GM19395 (cell line): ENCODE data around the gene ANXA6.
"Not testable (repeated sequence)": the region's sequence is repeated elsewhere in the genome, so short reads cannot be mapped to it uniquely, and the experiment has no call there.

Experiments used
- ATAC-seq: cut with Tn5 transposase; IDR thresholded peaks from one replicate; pipeline ENCODE4 v1.9.1; 2021; ENCODE audit warnings: mild to moderate bottlenecking, moderate library complexity; ENCODE audit not compliant: unreplicated experiment

Gene ANXA6

DNA sequence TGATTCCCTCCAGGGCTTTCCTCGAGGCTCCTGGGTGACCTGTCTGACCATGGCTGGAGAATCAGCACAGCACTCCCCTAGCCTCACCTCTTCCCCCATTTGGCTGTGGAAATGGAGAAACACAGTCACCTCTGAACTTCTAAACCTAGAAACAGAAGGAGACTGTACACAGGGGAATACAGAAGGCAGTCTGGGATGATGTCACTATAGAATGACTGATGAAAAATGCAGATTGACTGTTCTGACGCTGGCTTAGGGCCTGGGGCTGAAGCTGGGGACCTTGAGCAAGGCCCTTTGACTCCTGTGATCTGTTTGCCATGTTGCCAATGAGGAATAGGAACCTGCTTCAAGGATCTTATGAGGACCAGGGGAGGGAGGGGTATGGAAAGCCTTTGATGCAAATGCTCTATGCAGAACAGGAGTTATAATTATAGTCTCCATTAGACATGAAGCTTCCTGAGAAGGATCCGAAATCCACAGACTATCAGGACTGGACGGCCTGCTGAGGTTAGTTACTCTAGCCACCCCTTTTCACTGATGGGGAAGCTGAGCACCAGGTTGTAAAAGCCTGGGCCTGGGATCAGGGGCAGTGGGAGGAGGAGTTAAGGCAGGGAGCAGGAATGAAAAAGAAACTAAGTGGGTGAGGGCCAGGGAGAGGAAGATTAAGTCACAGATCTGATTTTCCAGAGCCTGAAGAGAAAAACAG is 24.4 kb upstream of the ANXA6 start:
- ATAC-seq, result no peak

DNA sequence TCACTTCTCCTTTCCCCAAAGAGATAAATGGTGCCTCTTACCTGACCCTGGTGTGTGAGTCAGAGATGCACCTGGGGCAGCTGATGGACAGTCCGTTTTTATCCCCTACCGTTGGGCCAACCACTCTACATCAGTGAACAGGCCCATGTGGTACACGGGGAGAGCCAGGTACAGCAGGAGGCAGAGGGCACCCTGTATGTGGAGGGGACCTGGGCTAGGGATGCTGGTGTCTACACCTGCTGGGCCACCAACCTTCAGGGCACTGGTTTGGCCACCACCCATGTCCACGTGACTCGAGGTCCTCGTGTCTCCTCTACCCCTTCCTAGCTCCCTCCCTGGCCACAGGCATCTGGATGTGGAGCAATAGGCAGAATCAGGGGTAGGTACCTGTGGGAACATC is 22.7 kb upstream of the ANXA6 start:
- ATAC-seq, result no peak

DNA sequence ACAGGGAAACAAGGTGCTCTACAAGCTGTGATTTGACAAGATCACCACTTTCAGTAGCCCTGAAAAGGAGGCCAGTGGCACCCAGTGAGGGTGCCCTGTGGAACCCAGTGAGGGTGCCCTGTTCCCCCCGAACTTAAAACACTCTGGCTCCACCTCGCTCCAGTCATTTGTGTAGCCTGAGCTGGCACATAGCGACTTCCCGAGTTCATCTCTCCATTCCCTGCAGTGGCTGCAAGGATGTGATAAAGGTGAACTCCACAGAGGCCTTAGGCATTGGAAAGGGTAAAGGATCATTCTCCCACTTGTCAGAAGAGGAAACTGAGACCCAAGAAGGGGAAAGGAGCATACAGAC is 21.9 kb upstream of the ANXA6 start:
- no peak for ATAC-seq

DNA sequence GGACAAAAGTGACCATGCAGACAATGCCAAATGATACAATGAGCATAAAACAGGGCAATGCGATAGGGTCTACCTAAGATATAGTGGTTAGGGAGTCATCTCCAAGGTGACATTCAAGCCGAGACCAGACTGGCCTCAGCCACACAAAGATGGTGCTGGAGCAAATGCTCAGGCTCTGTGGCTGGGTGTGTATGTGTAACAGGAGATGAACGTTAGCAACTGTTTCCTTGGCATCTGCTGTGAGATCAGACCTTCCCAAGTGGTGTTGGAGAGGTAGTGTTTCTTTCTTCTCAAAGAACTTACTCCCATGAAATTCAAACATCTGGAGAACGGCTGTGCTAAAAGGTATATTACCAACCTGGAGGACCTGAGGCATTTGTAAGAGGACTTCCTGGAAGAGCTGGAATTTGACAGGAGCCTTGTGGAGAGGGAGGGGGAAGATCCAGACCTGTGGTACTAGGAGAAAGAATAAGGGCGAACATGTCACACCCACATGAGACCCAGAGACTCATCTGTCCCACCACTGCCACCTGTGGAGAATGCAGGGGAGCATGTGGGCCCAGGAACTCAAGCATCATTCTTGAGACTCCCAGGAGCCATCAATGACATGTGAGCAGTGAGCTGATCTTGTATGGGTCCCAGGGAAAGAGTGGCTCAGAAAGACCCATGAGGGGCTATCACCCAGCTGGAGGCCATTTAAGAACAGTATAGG is 21.4 kb upstream of the ANXA6 start:
- ATAC-seq, result no peak

DNA sequence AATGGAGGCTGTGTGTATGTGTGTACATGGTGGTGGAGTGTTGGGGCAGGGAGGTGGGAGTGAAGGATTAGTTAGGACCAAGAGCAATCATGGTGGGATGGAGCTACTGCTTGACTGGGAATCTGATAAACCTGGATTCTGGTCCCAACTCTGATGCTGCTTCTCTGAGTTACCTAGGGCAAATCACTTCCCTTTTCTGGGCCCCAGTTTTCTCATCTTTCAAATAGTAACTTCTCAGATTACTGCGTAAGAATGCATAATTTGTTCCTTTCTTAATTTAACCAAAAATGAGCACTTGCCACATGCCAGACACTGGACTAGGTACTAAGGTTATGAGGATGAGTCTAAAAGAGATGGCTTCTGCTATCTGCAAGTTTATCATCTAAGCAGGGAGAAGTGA is 20.8 kb upstream of the ANXA6 start:
- ATAC-seq, result no peak

DNA sequence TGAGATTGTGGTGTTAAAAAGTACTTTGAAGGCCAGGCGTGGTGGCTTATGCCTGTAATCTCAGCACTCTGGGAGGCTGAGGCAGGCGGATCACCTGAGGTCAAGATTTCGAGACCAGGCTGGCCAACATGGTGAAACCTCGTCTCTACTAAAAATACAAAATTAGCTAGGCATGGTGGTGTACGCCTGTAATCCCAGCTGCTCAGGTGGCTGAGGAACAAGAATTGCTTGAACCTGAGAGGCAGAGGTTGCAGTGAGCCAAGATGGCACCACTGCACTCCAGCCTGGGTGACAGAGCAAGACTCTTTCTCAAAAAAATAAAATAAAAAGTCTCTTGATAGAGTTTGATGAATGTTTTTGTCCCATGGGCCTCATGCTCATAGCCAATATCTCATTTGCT is 18.7 kb upstream of the ANXA6 start:
- ATAC-seq, result not testable (repeated sequence)

DNA sequence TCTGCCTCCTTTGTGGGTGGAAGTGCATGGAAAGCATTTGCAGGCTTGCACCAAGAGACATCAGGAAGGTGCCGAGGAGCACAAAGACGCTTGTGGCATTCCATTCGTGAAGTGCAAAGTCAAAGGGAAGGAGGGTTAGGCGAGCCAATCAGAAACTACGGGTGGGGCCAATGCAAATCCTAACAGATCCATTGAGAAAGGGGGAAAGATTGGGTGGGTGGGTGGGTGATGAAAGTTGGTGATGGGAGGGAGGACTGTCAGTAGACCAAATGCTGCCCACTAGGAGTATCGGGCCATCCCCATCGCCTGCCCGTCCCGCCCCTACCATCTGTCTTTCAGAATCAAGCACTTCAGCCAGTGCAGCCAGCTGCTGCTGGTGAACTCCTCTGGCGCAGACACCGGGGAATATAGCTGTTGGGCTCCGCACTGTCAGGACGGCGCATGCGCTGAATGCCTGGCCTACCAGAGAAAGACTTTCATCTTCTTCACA is 17.1 kb upstream of the ANXA6 start:
- ATAC-seq, result no peak

DNA sequence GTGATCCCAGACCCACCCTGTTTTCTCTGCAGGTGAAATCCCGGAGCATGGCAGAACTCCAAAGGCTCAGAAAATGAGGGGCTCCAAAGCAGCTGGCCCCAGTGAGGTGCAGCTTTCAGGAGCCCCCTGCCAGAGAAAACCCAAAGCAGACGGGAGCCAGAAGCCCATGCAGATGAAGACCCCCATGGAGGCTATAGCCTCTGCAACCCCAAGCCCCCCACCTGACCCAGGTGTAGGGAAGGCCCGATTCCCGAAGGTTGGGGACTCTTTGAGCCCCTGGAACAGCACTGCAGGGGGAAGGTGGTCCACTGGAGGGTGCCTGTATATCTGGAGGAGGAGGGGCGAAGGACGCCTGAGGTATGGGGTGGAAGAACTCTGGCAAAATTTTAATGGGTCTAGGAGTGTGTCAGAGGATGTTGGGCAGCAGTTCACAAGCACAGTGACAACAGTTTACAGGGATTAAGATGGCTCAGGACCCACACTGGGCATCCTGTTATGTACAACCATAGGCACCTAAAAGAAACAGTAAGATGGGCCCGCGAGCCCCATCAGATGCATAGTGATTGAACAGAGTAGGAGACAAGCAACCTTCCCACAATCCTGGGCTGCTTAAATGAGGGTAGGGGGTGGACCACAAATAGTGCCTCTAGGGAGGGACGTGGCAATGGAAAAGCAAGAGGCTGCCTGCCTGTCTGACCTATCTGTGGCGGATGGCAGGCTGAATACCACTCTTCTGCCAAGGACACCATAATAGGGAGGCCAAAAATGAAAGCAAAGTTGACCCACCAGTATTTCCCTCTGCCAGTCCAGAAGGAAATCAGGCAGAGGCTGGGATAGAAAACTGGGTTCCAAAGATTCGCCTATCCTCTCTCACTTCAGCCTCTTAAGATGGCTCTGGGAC is 16.4 kb upstream of the ANXA6 start:
- no peak for ATAC-seq

DNA sequence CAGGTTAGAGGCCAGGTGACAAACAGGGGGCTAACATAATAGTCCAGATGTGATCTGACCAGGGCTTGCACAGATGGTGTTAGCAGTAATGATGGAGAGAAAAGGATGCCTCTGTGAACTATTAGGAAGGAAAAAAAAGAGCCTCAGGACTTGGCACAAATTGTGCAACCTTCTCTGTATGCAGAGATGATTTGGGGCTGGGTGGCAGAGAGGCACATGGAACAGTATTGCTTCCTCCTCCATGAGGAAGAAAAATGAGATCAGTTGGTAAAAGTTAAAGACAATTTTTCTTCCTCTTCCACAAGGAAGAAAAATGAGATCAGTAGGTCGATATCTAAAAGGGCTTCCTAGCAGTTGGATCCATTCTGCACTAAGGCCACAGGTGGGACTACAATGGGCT is 13.9 kb upstream of the ANXA6 start:
- no peak for ATAC-seq

DNA sequence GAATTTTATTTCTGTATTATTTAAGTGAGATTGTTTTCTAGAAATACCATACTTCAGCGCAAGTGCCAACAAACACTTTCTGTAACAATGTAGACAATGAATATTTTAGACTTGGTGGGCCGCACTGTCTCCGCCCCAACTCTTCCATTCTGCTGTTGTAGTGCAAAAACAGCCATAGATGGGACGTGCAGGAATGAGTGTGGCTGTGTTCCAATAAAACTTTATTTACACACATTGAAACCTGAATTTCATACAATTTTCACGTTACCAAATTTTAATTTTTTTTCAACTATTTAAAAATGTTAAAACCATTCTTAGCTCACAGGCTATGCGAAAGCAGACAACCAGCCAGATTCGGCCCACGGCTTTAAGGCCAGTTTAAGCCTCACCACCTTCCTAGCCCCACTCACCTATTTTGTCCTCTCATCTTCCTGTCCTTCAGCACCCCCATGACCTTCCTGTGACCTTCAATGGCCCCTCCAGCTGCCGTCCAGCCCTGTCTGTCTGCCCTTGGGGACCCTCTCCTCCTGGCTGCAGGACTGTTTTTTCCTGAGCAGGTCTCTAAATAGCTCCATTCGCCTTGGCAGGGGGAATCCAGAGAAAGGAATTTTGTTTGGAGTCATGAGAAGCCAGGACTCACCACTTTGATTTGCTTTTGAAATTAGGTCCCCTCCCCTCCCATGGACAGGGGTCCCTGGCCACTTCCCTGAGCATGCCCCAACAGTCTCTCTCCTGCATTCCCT is 11.2 kb upstream of the ANXA6 start:
- no peak for ATAC-seq

DNA sequence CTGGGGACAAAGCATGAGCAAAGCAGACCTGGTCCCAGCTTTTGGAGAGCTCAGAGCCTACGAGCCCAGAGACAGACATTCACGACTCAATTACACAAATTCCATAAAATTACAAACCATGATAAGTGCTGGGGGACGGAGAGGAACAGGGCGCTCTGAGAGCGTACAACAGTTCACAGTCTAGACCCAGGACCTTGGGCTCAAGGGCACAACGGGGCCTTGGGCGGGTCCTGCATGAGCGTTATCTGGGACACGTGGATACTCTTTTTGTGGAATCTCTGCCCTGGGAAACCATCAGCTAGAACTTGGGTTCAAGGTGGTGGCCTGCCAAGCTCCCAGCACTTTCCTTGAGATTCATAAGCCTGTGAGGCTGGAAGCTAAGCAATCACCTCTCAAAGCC is 9.4 kb upstream of the ANXA6 start:
- ATAC-seq, result no peak

DNA sequence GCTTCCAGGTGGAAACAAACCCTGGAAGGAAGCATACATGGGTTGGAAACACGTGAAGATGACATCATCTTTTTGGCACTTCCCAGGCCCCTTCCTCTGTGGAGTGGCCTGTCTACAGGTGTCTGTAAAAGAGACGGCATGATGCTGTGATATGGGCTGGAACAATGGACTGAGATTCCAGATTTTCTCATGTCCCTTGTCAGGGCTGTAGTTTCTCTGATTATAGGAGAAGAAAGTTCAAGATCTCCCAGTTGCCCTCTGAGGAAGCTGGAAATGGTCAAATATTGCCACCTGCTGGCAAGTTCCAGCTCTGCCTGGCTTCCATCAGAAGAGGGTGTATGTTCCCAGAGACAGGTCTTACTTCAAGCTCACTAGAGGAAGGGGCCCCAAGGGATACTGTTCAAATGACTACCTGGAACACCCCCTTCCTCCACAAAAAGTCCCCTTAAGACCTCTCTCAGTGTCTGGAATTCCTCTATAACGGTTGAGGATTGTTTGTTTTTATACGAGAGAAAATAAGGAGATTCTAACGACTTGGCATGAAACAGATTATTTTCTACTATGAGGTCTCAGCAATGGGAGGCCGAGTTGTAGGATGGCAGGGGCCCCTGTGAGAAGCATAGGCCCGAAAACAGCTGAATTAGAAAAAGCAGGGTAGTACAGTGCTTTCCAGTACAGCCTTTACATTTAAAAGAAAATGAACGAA is 7.3 kb upstream of the ANXA6 start:
- peak; percentile 94 for ATAC-seq

DNA sequence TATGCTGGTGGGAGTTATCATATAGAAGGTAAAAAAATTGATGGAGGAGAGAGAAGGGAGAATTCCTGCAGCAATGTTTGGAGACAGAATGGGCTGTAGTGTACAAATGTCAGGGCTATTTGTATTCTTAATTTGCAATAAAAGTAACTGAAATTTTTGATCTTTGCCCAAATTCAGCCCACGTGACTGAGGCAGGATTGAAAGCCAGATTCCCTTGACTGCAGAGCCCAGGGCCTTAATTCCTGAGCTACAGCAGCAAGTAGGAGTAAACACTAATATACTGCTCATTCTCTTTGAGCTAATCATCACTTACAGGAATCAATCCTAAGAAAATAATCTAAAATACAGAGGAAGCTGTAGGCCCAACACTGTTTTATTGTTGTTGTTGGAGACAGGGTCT is 5.2 kb upstream of the ANXA6 start:
- no peak for ATAC-seq

DNA sequence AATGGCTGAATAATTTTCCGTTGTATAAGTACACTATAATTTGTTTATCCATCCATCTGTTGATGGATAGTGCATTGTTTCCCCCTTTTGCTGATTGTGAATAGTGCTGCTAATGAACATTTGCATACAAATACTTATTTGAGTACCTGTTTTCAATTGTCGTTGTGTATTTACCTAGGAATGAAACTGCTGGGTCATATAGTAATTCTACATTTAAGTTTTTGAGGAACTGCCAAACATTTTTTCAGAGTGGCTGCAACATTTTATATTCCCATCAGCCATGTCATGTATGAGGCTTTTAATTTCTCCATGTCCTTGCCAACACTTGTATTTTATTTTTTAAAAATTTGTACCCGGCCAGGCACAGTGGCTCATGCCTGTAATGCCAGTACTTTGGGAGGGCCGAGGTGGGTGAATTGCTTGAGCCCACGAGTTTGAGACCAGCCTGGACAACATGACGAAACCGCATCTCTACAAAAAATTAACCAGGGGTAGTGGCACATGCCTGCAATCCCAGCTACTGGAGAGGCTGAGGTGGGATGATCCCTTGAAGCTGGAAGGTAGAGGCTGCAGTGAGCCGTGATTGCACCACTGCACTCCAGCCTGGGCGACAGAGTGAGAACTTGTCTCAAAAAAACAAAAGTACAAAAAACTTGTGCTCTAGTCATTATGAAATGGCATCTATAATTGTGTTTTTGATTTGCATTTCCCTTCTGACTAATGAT is 2.2 kb upstream of the ANXA6 start:
- no peak for ATAC-seq

DNA sequence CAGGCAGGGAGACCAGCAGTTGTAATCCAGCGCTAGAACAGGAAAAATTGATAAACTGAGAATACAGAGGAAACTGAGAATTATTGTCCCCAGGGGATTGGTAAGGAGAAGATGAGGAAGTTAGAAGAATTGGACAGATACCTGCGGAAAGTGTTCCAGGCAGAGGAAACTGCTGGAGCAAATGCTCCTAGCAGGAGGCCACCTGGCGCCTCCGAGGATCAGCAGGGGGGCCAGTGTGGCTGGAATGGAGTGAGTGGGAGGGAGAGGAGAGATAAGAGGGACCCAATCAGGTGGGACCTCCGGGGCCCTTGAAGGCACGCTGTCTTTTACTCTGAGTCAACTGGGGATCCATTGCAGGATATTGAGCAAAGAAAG is 695 bp upstream of the ANXA6 start:
- ATAC-seq, result no peak

DNA sequence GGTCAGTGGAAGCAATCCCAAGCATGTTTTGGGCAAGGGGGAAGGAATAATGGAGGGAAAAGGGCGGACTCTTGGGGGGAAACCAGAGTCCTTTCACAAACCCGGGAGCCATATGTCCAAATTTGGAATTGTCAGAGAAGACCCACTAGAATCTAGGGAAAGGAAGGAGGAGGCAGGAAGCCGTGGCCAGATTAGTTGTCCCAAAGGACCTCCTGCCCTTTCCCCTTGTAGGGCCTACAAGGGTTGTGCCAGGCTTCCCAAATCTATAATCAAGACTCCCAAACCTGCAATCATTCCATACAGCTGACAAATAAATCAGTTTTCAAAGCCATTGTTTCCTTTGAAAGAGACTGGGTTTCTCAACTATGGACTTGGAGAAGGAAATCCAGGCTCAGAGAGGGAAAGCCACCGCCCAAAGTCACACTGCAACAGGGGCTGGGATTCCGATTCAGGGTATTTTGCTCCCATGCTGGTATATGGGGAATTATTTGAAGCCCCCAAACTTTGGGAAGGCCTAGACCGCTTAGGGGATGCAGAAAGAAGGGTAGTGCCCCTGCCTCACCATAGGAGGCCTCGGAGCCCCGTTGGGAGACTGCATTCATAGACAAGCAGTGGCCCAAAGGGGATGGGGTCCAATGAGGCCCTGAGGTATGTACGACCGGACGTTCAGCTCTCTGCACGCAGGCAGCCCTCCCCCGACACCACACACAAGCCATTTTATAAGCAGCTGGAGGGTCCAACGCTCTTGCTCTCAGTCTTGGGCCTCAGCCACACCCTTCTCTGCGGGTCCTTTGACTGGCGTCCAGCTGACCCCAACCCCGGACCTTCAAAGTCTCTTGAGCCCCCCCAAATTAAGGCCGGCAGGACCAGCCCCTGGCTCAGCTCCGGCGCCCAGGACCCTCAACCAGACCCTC is 815 bp downstream of the ANXA6 start:
- no peak for ATAC-seq

DNA sequence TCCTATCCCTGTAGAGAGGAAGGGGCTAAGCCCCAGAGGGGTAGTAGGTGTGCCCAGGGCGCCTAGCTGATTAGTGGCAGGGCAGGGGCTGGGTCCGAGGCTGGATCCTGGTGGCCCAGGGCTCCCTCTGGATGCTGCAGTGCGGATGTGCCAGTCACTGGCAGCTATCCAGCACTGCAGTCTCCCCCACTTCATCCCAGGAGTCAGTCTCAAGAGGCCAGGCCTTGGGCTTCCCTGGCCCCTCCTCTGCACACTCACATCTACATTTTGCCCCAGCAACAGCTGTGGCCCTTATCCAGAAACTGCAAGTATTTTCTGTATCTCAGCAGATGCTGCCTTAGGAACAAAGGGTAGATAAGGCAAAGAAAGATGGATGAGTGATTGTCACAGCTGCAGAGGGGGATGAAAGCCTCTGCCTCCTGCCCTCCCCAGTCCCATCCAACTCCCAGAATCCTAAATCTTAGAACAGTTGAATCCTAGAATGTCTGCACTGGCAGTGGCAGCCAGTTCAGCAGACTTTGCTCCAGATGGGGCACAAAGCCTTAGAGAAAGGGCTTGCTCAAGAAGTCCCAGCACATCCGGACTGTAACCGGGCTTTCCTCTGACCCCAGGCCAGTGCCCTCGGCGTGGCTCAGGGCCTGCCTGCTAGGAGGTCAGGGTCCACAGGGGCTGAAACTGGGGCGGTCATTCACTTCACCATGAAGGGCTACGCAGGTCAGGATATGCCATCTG is 1.6 kb downstream of the ANXA6 start:
- peak; percentile 31 for ATAC-seq
